GM21737 (cell line): Measurements from ENCODE around the gene TXNIP.

Experiments used
- ATAC-seq: cut with Tn5 transposase; IDR thresholded peaks from one replicate; pipeline ENCODE4 v1.9.1; 2021; ENCODE audit warnings: mild to moderate bottlenecking, moderate library complexity; ENCODE audit not compliant: unreplicated experiment

The TXNIP gene

DNA sequence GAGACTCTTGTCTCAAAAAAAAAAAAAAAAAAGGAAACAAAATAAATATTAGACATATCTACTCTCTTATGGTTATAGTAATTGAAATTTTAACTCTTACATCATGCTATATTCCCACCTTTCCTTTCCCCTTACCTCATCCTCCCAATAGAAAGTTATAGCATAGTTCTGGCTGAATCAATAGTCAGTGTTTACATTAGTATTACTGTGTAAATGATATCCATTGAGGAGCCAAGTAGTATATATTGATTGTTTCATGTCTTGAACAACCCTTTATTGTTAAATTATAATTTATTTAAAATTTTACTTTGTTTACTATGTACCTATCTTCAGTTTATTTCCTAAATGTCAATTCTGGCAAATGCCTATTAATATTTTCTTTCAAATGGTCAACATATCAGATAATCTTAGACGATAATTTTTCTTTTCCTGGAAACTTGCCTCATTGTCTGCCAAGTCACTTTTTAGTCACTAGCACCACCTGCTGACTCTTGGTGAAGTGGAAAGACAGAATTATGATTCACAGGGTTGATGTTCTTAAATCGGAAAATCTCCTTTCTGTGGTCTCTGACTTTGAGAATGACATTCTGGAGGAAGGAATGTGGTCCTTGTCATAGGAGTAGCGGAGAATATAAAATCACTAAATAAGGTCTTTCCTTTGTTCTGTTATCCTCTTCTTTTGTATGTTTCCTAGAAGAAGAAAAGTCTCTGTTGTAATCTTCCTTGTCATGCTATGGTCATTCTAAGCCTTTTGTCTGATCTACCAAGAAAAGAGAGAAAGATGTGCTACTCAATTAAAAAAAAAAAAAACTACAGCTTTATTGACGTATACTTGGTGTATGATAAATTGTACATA is 16.6 kb upstream of the TXNIP start:
- no peak for ATAC-seq

DNA sequence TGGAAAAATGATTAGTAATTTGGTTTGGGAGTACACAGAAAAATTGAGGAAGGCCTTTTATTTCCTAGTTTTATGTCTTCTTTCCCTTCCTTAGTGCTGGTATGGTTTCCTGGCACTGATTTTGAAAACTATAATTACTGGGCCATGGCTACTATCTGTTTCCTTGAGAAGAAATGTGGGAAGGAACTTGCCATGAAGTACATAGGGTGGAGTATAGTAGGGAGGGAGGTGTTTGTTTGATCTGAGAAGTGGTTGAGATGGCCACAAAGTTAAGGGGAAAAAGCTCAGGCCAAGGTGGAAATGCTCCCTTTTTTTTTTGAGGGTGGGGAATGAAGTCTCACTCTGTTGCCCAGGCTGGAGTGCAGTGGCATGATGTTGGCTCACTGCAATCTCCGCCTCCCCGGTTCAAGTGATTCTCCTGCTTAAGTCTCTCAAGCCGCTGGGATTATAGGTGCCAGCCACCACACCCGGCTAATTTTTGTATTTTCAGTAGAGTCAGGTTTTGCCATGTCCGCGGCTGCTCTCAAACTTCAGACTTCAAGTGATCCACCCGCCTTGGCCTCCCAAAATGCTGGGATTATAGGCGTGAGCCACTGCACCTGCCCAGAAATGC is 13.9 kb upstream of the TXNIP start:
- ATAC-seq: no peak

DNA sequence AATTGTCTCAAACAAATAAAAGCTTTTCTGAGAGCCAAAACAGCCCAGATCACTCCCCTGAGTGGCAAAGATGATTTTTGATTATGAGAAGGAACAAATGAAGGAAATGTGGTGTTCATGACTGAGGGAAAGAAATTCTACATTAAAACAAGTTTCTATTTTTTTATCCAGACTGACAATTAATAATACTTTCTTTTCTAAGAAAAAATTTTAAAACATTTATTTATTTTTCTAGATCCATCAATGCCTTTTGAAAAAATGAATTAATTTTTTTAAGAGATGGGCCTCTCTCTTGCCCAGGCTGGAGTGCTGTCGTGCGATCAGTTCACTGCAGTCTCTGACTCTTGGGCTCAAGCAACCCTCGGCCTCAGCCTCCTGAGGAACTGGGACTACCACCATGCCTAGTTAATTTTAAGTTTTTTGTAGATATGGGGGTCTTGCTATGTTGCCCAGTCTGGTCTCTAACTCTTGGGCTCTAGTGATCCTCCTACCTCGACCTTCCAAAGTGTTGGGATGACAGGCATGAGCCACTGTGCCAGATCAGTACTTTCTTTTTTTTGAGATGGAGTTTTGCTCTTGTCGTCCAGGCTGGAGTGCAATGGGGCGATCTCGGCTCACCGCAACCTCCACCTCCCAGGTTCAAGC is 11.2 kb upstream of the TXNIP start:
- ATAC-seq: no peak

DNA sequence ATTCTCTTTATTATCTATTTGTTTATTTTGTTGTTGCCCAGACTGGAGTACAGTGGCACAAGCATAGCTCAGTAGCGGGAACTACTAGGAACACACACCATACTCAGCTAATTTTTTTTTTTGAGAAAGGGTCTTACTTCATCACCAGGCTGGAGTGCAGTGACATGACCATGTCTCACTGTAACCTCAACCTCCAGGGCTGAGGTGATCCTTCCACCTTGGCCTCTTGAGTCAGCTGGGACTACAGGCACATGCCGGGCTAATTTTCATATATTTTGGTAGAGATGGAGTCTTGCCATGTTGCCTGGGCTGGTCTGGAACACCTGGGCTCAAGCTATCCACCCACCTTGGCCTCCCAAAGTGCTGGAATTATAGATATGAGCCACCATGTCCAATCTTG is 5.3 kb upstream of the TXNIP start:
- no peak for ATAC-seq

DNA sequence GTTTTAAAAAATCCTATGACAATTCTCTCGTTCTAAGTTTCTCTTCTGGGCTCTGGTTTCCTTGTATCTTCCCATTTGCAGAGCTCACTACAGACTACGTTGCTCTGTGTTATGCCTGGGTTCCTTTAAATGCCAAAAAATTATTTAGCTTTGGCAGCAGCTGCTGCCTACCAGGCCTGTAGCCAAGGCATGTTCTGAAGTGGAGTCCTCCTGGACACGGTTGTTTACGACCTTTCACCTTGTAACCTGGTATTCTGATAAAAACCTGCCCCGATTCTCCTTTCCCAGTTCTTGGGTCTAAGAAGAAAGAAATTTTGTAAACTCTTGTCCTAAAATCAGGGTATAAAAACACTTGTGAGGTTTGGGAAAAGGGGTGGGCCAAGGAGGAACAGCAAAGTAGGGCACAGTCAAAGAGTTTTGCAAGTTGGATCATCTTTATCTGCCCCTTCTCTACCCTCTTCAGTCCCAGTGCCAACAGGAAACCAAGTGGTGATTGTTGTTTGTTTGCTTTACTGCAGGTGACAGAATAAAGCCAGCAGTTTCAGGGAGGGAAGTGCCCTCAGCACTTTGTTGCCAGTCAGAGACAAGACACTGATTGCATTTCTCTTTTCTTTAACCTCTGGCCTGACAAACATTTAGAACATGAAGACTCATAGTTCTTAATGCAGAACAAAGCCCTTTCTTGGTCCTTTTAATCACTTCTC is 3.1 kb upstream of the TXNIP start:
- no peak for ATAC-seq

DNA sequence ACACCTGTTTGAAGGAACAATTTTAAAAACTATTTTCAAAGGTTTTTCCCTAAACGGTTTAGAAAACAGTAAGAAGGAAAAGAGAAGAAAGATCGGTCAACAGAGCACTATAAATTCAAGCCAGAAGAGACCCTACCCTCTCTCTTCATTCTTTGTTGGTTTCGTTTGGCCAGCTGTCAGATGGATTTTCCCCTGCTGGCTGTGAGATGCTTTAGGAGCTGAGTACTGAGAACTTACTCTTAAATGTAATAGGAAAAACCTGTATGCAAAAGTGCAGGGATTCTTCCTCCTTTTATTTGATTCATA is 1.3 kb upstream of the TXNIP start:
- no peak for ATAC-seq

DNA sequence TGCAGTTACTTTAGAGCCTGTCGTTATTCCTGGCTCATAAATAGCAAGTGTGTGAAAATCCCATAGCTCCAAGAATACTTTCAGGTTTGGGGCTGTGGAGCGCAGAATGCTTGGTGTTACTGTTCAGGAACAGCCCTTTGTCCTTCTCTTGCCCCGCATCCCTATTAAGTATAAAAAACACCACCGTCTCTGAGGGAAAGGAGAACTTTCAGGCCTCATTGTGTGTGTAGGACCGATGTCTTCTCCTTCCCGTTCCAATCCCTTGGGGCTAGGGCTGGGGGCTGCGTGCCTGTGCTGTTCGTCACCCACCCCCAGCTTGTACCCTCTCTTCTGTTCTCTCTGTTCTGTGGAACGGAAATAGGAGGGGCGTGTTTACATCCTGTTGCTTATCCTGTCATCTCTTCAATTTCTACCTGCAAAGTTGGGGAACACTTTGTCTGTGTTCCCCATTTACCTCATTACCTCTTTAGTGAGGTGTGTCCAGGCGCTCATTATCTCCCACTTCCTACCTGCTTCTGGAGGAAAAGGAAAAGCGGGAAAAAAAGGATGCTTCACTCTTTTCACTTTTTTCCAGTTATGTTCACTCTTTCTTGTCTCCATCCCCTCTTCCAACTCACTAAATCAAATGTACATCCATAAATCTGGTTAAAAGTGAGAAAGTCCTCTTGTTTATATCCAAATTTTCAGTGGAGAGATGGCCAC is 788 bp upstream of the TXNIP start:
- peak; percentile 33 for ATAC-seq

DNA sequence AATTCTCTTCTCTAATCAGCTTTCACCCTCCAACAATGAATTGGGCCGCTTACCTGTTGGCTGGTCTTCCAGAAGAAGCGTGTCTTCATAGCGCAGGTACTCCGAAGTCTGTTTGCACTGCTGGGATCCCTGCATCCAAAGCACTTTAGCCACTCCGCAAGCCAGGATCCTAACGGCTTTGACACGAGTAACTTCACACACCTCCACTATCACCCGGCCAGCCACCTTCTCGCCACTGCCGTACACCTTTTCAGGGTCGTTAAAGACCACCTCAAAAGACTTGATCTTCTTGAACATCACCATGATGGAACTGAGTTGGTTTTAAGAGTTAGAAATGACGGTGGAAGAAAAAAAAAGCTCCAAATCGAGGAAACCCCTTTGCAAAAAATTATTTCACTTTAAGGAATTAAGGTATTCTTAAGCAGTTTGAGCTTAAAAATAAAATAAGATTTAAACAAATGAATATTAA is 381 bp downstream of the TXNIP start:
- ATAC-seq: no peak

DNA sequence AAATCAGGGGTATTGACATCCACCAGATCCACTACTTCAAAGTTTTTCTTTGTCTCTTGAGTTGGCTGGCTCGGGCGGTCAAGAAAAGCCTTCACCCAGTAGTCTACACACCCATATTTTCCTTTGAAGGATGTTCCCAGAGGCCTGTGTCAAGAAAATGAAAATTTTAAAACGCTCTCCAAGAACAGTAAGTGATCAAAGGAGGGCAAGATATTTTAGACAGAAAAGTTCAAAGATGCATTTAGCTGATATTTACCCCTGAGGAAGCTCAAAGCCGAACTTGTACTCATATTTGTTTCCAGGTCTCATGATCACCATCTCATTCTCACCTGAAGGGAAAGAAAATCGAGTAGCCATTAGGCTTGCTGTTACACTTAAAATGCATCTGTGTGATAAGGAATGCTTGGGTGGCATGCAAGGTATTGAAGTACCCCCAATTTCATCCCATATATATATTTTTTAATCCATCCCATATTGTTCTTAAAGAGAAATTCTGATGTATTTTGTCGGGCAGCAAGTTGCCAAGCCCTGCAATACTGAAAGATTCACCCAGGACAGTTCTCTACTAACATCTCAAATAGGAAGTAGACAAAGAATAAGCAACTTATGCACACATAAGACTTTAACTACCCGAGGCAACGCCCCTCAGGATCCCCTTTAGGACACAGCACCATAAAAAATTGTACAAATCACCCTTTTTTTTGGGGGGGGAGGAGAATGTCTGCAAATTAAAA is 1.1 kb downstream of the TXNIP start:
- no peak for ATAC-seq

DNA sequence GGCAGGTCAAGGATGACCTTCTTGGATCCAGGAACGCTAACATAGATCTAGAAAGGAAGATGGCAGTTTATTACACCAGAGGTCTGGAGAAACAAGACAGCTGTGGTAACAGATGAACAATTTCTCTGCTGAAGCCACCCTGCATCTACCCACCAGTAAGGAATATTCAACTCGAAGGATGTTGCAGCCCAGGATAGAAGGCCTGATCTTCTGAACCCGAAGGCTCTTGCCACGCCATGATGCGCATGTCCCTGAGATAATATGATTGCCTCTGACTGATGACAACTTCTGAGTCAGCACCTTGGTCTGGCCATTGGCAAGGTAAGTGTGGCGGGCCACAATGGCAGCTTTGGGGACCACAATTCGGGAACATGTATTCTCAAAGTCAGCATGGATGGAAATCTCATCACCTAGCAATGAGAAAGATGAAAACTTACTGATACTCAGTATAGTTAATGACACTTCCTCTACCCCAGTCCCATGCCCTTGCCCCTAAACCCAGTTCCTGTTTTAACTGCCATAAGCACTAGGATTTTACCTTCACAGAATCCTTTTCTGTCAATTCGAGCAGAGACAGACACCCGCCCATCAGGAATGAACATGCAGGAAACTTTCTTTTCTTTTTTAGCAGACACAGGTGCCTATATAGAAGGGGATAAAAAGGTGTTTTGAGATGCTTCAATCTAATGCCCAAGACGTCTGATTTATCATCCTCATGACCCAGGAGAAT is 1.8 kb downstream of the TXNIP start:
- no peak for ATAC-seq

DNA sequence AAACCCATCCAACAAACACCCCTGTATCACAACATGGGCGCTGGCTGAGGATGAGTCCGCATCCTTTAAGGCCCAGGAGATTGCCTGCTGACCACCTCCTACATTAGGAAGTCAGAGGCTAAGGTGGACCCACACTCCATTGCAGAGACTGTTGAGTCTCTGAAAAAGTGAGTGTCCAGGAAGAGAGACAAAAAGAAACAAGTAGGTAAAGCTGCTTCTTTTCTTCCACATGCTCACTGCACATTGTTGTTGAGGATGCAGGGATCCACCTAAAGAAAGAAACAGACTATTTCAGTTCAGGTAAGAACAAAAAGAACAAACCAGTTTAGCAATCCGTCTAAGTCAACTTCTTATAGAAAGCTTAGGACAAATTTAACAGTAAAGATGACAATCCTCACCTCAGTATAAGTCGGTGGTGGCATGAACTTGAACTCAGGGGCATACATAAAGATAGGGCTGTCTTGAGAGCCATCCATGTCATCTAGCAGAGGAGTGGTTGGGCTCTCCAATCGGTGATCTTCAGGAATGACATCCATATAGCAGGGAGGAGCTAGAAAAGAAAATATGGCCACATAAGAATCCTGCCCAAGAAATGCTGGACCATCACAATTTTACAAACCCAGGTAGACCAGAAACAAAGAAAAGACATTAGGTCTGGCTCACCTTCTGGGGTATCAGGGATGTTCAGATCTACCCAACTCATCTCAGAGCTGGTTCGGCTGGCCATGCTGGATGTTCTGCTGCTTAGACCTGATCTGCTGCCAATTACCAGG is 2.6 kb downstream of the TXNIP start:
- no peak for ATAC-seq

DNA sequence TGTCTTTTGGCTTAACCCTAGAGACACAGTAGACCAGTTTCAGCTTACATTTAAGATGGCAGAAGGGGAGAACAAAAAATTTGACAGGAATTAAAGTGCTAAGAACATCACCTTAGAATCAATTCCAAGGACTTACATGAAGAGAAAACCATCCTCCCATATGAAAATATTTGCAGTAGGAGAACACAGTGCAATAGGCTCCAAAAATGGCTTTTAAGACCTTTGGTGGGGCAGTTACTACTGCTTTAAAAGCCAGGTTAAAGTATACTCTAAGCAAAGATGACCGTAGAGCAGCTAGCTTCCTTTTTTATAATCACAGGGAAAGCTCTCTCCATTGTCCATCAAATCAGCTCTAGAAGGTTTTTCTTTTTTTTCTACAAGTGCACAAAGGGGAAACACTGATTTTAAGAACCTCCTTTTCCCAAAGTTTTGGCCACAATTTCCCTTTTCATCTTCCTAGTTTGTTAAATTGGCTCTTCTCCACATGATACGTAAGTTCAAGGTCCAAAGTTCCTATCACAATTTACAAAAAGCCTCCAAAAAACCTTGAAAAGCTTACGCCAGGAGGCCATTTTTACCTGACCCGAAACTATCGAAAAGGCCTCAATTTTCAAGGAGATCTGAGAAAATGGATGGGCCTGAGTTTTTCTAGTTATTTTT is 3.3 kb downstream of the TXNIP start:
- ATAC-seq: no peak

DNA sequence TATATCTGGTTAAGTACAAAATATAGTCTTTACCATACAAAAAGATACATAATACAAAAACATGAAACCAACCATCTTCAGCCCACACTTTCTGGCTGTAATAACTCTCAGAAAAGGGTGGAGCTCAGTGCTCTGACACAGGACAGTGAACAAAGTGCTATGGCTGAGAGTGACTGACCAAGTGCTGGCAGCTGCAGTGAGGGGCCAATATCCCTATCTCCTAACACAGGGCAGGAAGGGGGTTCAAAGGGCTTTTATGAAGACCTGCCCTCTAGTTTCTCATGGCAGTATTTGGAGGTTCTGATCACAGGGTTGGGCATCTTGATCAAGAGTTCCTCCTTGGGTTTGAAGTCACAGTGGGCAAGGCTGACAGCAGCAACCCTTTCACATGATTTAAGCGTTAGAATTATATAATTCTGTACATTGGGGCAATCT is 3.9 kb downstream of the TXNIP start:
- no peak for ATAC-seq

DNA sequence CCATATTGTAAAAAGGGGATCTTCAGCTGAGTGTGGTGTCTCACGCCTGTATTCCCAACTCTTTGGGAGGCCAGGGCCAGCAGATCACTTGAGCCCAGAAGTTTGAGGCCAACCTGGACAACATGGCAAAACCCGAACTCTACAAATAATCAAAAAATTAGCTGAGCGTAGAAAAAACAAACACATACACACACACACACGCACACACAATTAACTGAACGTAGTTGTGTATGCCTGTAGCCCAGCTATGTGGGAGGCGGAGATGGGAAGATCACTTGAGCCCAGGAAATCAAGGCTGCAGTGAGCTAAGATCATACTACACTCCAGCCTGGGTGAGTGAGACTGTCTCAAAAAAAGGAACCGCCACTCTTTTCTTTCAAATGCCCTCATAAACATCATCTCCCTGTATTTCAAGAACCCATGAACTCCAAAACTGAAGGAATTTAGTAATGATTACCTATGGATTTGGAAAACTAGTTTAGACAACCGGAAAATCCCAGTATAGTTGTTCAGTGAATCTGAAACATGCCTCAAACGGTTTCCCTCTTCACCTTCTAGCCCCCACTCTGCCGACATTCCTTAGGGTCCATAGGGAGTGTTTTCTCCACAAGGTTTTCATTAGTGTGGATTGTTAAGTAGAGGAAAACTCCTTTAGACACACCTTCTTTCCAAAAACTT is 4.5 kb downstream of the TXNIP start:
- ATAC-seq: no peak

DNA sequence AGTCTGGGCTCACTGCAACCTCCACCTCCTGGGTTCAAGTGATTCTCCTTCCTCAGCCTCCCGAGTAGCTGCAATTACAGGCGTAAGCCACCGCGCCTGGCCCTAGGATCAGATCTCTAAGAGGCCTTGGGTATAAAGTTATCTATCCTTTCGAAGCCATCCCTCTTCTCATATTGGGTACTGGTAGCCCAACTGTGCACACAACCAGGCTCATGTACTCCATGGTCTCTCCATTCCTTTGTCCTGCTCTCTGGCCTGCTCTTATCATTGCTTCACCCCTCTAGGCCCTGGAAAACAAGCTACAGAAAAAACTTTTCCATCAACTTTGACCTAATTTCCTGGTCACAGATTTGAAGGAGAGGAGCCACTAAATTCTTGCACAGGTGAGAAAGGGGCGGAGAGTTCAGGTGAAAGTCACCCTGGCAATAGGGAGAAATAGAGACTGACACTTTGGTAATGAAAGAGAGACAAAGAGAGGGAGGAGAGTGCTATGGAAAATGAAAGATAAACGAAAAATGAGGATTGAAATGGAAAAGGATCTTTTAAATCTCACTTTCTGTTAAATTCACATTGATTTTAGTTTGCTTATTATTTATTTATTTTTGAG is 6.0 kb downstream of the TXNIP start:
- no peak for ATAC-seq

DNA sequence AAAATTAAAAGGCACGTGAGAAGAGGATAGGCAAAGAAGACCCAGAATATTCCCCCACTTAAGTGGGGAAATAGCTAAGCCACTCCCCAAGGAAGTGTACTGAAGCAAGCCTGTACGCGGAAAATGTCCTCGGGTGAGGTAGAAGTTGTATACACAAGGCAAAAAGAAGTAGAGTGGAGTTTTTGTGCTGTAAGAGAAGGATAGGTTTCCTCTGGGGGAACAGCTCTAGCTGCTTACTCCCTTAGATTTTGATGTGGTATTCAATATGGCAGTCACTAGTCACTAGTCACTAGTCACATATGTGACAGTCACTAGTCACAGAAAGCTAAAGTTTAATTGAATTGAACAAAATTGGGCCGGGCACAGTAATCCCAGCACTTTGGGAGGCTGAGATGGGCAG is 7.6 kb downstream of the TXNIP start:
- no peak for ATAC-seq

DNA sequence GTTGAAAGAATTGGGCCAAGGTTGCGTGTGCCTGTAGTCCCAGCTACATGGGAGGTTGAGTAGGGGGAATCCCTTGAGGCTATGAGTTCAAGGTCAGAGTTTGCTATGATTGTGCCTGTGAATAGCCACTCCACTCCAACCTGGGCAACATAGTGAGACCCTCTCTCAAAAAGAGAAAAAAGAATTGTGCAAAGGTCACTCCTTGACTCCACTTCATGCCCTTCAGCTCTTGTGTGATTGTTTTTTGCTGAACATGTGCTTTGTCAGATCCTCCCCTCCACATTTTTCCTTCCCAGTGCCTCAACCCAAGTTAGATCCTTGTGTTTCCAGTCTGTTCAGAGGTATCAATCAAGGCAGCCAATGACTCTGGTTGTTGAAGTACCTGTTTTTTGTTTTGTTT is 8.5 kb downstream of the TXNIP start:
- ATAC-seq: no peak
